NT2/D1 (cell line): ENCODE measurements around the gene LRCH4.

ENCODE experiments used
- SUZ12 ChIP-seq: IDR thresholded peaks from 2 replicates; pipeline ENCODE4 v1.6.1; 2011; ENCODE audit not compliant: insufficient read length, insufficient read depth; ENCODE audit errors: extremely low read depth
- YY1 ChIP-seq: IDR thresholded peaks from 2 replicates; pipeline ENCODE4 v1.6.1; 2011; ENCODE audit not compliant: insufficient read length, insufficient read depth
- ZNF274 ChIP-seq: IDR thresholded peaks from 2 replicates; pipeline ENCODE4 v1.6.1; 2011; ENCODE audit warnings: mild to moderate bottlenecking, low read depth, low read length

GRCh38 chr7:100604976-100605911 lies 19.3 kb upstream of the LRCH4 start:
- TF ChIP-seq ZNF274 (no peak), YY1 (no peak), SUZ12 (no peak)
